Skin of body (tissue), 2 donors: ENCODE data around the gene PAX5. TPM values are rescaled to one million over a fixed set of nuclear protein-coding genes. Genes with fewer than 3 reads are reported as not detected.
"Not testable (repeated sequence)": the region's sequence is repeated elsewhere in the genome, so short reads cannot be mapped to it uniquely, and the experiment has no call there.

Experiments used
- DNase-seq: peaks from one replicate; lab custom pipeline; 2025; lab: John Stamatoyannopoulos, UW
- total RNA-seq: library from RNA; depleted of rRNA; stranded (reverse); fragments of >200 nt; gene quantifications from one replicate; pipeline ENCODE4 v1.2.3, GENCODE V29; 2014

Gene PAX5
- 0.30 TPM for total RNA-seq

DNA sequence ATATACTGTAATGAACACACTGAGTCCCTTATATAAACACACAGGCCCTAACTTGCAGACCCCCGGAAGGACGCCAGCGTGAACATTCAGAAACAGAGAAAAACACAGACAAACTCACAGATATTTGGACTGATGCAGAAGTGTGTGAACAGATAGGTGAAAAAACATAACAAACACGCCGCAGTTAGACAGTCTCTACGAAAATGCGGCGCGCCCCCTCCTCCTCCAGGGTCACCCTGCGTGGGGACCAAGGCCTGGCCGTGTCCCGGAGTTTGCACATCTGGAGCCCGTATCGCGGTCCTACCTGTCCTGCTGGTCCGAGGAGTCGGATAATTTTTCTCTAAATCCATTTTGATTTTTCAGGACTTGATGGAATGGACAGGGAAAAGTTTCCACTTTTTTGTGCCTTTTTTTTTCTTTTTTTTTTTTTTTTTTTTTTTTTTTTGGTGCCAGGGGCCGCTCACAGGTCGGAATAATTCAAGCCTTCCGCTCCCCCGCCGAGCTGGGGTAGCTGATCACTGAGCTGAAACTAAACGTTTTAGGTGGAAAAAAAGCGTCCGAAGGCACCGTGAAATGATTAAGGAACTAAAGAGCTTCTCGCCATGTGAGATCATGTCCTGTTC lies at the start of gene PAX5:
TSS of gene PAX5 (minus strand) at position 587 of the 623 bp plus-strand sequence. CDS start at position 350, 237 bp downstream.
- DNase-seq = no peak

DNA sequence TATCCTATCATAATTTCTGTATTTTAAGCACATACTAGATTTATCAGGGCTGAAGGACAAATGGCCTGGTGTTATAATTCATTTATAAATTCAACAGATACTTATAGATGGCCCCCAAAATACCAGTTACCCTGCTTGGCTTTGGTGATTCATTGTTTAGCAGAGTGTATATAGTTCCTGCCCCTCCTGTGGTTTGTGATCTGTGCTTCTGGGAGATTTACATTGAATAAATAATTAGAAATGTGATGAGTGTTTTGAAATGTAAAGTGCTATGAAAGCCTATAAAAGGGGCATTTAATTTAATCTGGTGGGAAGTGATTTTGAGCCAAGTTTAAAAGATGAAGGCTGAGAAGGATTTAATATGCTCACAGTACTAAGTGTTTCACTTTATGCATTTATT lies 49.6 kb upstream of the PAX5 start:
- DNase-seq = no peak

DNA sequence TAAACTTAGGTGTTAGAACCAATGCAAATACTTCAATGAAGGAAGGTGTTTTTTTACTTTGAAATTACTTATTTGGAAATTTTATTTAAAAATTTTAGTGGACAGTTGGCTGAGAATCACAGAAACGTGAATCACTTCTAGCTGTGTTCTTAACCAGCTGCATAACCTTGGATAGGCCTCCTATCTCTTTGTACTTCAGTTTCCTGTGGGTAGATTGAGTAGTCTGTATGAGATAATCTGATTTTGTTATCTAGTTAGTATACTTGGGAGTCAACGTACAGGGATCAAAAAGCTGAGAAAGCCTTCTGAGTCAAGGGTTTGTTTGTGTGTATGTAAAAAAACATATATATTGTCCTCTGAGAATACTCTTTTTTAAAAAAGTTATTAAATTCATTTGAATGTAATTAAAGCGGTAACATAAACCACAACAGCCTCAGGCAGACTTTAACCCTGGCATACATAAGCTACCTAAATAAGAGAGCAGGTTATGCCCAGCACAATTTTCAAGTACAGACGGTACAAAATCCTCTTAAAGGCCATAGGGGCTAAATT lies 48.2 kb upstream of the PAX5 start:
- DNase-seq = no peak

DNA sequence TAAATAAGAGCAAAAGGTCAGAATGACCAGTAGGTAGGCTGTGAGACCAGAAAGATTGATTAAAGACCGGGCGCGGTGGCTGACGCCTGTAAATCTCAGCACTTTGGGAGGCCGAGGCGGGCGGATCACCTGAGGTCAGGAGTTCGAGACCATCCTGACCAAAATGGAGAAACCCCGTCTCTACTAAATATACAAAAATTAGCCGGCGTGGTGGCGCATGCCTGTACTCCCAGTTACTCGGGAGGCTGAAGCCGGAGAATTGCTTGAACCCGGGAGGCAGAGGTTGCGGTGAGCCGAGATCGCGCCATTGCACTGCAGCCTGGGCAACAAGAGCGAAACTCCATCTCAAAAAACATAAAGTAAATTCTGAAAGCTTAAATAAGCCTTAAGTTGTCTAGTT lies 47.4 kb upstream of the PAX5 start:
- DNase-seq = not testable (repeated sequence)

- not testable (repeated sequence) for DNase-seq
These were observed 46.1 kb upstream of the PAX5 start for GRCh38 chr9:37080165-37080628.

- DNase-seq = peak; percentile 93
These were observed 45.5 kb upstream of the PAX5 start for GRCh38 chr9:37079370-37080164.

DNA sequence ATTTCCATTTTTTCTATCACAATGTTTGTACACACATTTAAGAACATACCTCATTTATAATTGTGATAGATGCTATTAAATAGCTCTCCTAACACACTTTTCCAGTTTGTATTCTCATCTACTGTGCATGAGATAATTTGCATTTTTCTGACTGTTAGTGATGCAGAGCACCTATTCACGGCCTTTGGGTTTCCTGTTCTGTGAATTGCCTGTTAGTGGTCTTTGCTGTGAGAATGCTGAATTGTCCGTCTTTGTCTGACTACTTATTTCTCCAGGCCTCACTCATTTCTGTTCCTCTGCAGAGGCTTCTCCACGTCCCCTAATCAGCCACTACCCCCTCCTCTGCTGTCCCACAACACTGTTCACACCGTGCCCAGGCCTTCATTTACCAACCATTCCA lies 40.7 kb upstream of the PAX5 start:
- not testable (repeated sequence) for DNase-seq

GRCh38 chr9:37066139-37066725 lies 32.2 kb upstream of the PAX5 start:
- no peak for DNase-seq

DNA sequence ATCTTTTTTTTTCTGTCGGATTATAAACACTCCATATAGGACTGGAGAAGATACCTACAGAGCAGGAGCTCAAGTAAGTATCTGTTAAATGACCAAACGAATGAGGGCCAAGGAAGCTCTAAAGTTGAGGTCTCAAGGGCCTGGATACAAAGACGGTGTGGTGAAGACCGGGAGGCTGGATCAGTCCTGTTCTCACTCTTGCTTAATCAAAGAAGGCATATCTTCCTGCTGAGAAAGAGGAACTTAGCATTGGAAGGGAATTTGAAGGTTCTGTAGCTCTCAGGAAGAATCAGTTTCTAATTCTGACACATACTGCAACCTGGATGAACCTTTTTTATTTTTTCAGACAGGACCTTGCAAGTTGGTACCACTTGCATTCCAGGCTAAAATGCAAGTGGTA lies 28.3 kb upstream of the PAX5 start:
- no peak for DNase-seq

GRCh38 chr9:37061768-37062167 lies 27.7 kb upstream of the PAX5 start:
- no peak for DNase-seq

- no peak for DNase-seq
These were observed 26.8 kb upstream of the PAX5 start for GRCh38 chr9:37060833-37061232.

GRCh38 chr9:37056046-37056920 lies 22.2 kb upstream of the PAX5 start:
- DNase-seq = no peak

DNA sequence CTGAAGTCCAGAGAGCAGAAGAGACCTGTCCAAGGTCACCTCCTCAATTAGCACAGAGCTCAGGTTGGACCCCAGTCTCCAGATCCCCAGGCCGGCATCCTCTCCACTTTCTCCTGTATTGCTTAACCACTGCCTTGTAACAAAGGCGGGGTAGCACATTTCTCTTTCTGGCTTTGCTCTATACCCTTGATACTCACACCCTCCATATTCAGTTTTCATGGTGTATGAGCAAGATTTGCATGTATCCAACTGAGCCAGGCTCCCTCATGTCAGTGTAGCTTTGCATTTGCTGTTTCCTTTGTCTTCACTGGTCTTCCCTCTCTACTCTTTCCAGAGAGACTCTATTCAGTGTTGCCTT lies 20.3 kb upstream of the PAX5 start:
- not testable (repeated sequence) for DNase-seq

DNA sequence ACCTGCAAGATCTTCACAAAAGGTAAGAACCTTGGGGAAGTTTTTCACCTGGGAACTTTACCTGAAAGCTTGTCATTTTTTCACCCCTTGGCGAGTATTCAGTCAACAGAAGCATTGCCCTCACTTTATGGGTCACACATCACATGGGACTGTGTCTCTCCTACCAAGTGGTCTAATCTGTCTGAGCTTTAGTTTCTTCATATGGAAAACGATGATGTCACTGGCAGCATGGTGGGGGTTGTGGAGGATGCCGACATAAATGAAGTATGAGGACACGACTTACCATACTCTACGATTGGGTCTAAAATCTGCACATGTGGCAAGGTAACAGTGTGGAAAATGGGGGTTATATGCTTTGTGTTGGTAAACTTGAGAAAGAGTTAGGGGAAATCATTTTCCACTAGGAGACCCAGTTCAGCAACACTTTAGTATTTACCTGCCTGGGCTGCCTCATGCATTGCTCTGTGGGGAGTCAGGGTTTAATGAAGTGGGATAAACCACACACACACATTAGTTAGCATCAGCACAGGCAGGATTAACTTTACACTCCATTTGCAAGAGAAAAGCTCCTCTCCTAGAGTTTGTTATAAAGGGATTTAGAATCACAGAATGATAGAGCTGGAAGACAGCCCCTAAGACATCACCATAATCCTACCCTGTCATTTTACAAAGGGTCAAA lies 19.8 kb upstream of the PAX5 start:
- DNase-seq = no peak

DNA sequence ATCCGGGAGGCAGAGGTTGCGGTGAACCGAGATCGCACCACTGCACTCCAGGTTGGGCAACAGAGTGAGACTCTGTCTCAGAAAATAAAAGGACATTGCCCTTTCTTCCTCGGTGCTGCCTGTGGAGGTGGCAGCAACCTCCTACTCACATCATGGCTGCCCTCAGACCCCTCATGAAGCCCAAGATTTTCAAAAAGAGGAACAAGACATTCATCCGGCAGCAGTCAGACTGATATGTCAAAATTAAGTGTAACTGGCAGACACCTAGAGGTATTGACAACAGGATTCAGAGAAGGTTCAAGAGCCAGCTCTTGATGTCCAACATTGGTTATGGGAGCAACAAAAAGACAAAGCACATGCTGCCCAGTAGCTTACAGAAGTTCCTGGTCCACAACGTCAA lies 12.6 kb upstream of the PAX5 start:
- DNase-seq = no peak

GRCh38 chr9:37042421-37042820 lies 8.4 kb upstream of the PAX5 start:
- DNase-seq = no peak

DNA sequence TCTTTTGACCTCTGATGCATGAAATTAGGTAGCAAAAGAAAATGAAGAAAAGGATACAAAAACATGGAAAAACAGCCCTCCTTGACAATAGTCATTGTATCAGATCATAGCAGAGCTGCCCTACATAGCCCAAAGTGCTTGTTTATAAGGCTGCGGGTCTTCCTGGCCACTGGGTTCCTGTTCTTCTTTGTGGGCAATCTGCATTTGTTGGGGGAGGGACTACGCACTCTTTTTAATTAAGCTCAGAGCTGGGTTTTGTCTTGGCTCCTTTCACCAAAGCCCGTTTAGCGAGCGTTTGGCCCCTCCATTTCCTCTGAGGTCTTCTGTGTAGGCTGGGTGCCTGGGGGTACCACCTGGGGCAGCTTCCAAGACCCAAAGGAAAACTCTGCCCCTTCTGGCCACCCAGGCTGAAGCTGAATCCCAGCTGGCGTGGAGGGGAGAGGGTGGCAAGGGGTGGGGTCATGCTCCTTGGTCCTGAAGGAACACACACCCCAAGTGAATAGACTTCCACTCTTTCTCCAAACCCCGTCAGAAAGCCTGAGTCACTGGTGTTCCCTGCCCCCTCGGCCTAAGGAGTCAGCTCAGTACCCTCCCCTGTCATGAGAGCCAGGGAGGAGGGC lies 6.5 kb upstream of the PAX5 start:
- DNase-seq = no peak

DNA sequence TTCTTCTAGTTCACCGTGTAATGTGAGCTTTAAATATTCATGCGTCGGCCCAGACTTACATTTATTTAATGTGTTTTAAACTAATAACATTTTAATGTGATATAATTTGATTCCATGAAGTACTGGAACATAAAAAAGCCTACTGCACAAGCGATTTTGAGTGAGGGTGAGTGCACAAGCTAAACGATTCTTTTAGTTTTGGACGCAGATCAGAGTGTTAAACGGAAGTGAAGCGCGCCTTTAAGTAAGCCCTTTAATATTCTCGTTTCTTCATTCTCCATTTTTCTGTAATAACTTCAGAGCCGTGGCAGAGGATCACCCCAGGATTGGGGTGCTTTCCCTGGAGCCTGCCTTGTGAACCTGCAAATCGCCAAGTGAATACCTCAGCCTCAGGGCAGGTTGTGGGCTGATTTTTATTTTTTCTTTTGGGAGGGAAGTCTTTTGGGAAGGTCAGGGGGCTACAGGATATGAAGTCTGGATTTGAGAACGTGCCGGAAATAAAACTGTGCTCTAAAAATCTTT lies 4.9 kb upstream of the PAX5 start:
- DNase-seq = no peak

GRCh38 chr9:37038302-37038942 lies 4.4 kb upstream of the PAX5 start:
- DNase-seq = no peak
